Measurements from ENCODE around the gene ROR2. TPM values are rescaled to one million over a fixed set of nuclear protein-coding genes. Genes with fewer than 3 reads are reported as not detected.

The ROR2 gene
- total and polyA plus RNA-seq, 2 of the 8 experiments (the other 6 are each of a cell fraction or from before 2014, with no cell fraction given), result 2.7 to 4.3 TPM

DNA sequence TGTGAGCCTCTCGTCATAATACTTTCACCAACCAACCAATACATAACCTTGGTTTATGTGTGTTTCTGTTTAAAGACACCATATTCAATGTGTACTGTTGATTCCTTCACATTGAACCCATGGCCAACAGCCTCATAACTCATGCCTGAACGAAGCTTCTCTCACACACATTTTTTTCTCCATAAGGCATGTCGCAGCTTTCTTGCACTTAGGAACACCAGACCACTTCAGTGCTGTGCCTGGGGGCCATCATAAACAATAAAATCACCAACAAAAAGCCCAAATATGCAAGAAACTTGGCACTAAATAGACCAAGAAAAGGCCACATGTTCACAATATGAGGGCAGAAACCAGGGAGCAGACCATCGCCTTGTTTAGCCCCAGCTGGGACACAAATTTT lies 192.2 kb downstream of the ROR2 start:
- no peak overlapping the region for H2BK5ac ChIP-seq (ENCODE audit: low read depth, low read length)
- H2BK12ac ChIP-seq (ENCODE audit: low read depth, low read length), result no peak overlapping the region
- ChIA-PET POLR2A (ENCODE audit: partially characterized antibody) (no interaction called here), CTCF (ENCODE audit: partially characterized antibody) (interaction anchor here (0.5 to 7.7 kb wide), 51 partner anchors 8 to 739 kb away, joined by 3 to 96 read pairs (median 5); partner anchors contain the start of gene ROR2)
- H3K9ac ChIP-seq (replicated peaks in 1 of 4; ENCODE audit: extremely low read depth in 1 of 4, low read depth in 3 of 4, low read length in 3 of 4), result no peak overlapping the region
- no peak overlapping the region for H4K8ac ChIP-seq (ENCODE audit: extremely low read depth, insufficient read depth, low read length)
- H3K27me3 ChIP-seq (replicated peaks in 1 of 4; ENCODE audit: control insufficient read depth in 3 of 4, extremely low read depth in 1 of 4, insufficient read depth in 3 of 4, low read length in 3 of 4), result no peaks in the 10 kb centered on the region
- H2BK120ac ChIP-seq (replicated peaks; ENCODE audit: low read depth, low read length), result no peak overlapping the region
- H3K9me3 ChIP-seq (ENCODE audit: insufficient read depth in 2 of 2, low read depth in 1 of 2, low read length in 1 of 2), result no peaks in the 10 kb centered on the region; a peak in 1 of 4 replicates
- H3K18ac ChIP-seq (ENCODE audit: extremely low read depth, low read length), result no peak overlapping the region
- H3K23ac ChIP-seq (ENCODE audit: insufficient read length), result no peak overlapping the region
- no peak for FAIRE-seq
- H3K27ac ChIP-seq (ENCODE audit: low read depth, low read length), result no peak overlapping the region
- no peak overlapping the region for H4K91ac ChIP-seq (replicated peaks; ENCODE audit: insufficient read length, low read length)
- H3K79me1 ChIP-seq (ENCODE audit: low read depth, low read length), result no peaks in the 10 kb centered on the region
- no peak overlapping the region for H2BK20ac ChIP-seq (ENCODE audit: low read length)
- H3K4me2 ChIP-seq (ENCODE audit: insufficient read depth in 1 of 2, low read depth in 2 of 2, low read length in 2 of 2), result no peak overlapping the region
- DNase-seq (ENCODE audit: low read depth in 1 of 2, low spot score in 2 of 2), result no peak
- H4K20me1 ChIP-seq (replicated peaks in 1 of 2; ENCODE audit: control insufficient read depth in 1 of 2, insufficient read depth in 2 of 2, low read length in 2 of 2), result no peaks in the 10 kb centered on the region
- no peak overlapping the region for H3K14ac ChIP-seq (ENCODE audit: insufficient read length)
- H3K36me3 ChIP-seq (ENCODE audit: control insufficient read depth in 2 of 4, insufficient read depth in 4 of 4, low read length in 3 of 4), result no peaks in the 10 kb centered on the region
- no peak overlapping the region for H3K4me3 ChIP-seq (ENCODE audit: extremely low read depth in 1 of 4, insufficient read depth in 2 of 4, low read depth in 3 of 4, low read length in 4 of 4)
- no peak overlapping the region for H3K56ac ChIP-seq (replicated peaks; ENCODE audit: insufficient read length, low read depth, low read length)
- no peaks in the 10 kb centered on the region for H3K23me2 ChIP-seq (ENCODE audit: low read depth, low read length)
- no peak overlapping the region for H3K4ac ChIP-seq (replicated peaks; ENCODE audit: insufficient read length, low read depth, low read length)
- TF ChIP-seq EGR1 (IDR thresholded peaks at IDR 0.05; ENCODE audit: borderline replicate concordance, low read depth, low read length) (no peak), CHD1 (IDR thresholded peaks at IDR 0.05; ENCODE audit: low read depth, low read length) (no peak)
- 0 out of 7 replicates have a peak, but pooled peaks cover 0 to 2% (median 0%) of the 10 kb centered on the region in 4 experiments for H3K4me1 ChIP-seq (replicated peaks in 1 of 4; ENCODE audit: control insufficient read depth in 3 of 4, insufficient read depth in 4 of 4, low read length in 3 of 4)
- no peaks in the 10 kb centered on the region for H3K79me2 ChIP-seq (ENCODE audit: control insufficient read depth in 1 of 2, insufficient read depth in 2 of 2, low read length in 2 of 2)
- no peak overlapping the region for H2BK15ac ChIP-seq (ENCODE audit: low read length)
- H2AK5ac ChIP-seq (ENCODE audit: low read depth, low read length), result no peak overlapping the region
- 89% methylated on average over 4 of the region's 4 CpGs; no CpG with 5 or more reads in 1 of the 2 experiments for WGBS, 2 experiments (ENCODE audit: extremely low coverage in 1 of 2, insufficient coverage in 1 of 2, insufficient read length in 1 of 2, insufficient replicate concordance in 2 of 2, low coverage in 1 of 2, low lambda C conversion rate in 2 of 2, missing lambda C conversion rate in 1 of 2)
- H2AFZ ChIP-seq (ENCODE audit: low read length), result no peak overlapping the region
- no peak overlapping the region for H4K5ac ChIP-seq (ENCODE audit: insufficient read length, low read depth, low read length)

All from H1 (cell line).